Loucy (cell line): ENCODE measurements around the gene EIF3F.

Source experiments
- H2AFZ ChIP-seq: fragments of 200-600 bp; sonication (generic); 2 replicates; pipeline ENCODE4 v1.6.0; 2016; ENCODE audit warnings: antibody characterized with exemption, mild to moderate bottlenecking, low read length, moderate library complexity
- H3F3A ChIP-seq: fragments of 200-600 bp; 2 replicates; pipeline ENCODE4 v1.6.0; 2016; ENCODE audit warnings: antibody characterized with exemption, low read depth, mild to moderate bottlenecking
- H3K27me3 ChIP-seq: fragments of 200-600 bp; sonication (generic); 2 replicates; pipeline ENCODE4 v1.6.1; 2014; ENCODE audit warnings: low read length, mild to moderate bottlenecking; ENCODE audit not compliant: insufficient read depth, poor library complexity, severe bottlenecking
- H3K36me3 ChIP-seq: fragments of 200-600 bp; sonication (generic); 2 replicates; pipeline ENCODE4 v1.6.1; 2016; ENCODE audit warnings: low read length; ENCODE audit not compliant: insufficient read depth
- H3K4me1 ChIP-seq: fragments of 200-600 bp; sonication (generic); 2 replicates; pipeline ENCODE4 v1.5.1; 2014; ENCODE audit warnings: low read length, mild to moderate bottlenecking; ENCODE audit not compliant: insufficient read depth, poor library complexity, severe bottlenecking
- H3K4me2 ChIP-seq: fragments of 200-600 bp; sonication (generic); 2 replicates; pipeline ENCODE4 v1.6.0; 2014; ENCODE audit warnings: antibody characterized with exemption, low read length, low read depth, mild to moderate bottlenecking; ENCODE audit not compliant: poor library complexity, severe bottlenecking
- H3K4me3 ChIP-seq: fragments of 200-600 bp; sonication (generic); 2 replicates; pipeline ENCODE4 v1.5.1; 2014; ENCODE audit warnings: low read length, mild to moderate bottlenecking, mixed read lengths; ENCODE audit not compliant: poor library complexity, severe bottlenecking
- H3K79me2 ChIP-seq: fragments of 200-600 bp; sonication (generic); 2 replicates; pipeline ENCODE4 v1.6.1; 2014; ENCODE audit warnings: low read length; ENCODE audit not compliant: insufficient read depth
- H3K9ac ChIP-seq: fragments of 200-600 bp; sonication (generic); 2 replicates; pipeline ENCODE4 v1.6.0; 2014; ENCODE audit warnings: mild to moderate bottlenecking, low read depth, low read length, moderate library complexity; ENCODE audit not compliant: poor library complexity, severe bottlenecking
- H3K9me2 ChIP-seq: fragments of 200-600 bp; sonication (generic); replicated peaks from 2 replicates; pipeline ENCODE4 v1.6.1; 2016; ENCODE audit warnings: low read depth, low read length, mixed read lengths
- H3K9me3 ChIP-seq: fragments of 200-600 bp; sonication (generic); 2 replicates; pipeline ENCODE4 v1.6.1; 2014; ENCODE audit warnings: mild to moderate bottlenecking, antibody characterized with exemption, low read length, low read depth; ENCODE audit not compliant: insufficient read depth
- H4K20me1 ChIP-seq: fragments of 200-600 bp; sonication (generic); 2 replicates; pipeline ENCODE4 v1.6.0; 2014; ENCODE audit warnings: antibody characterized with exemption, low read length, mild to moderate bottlenecking; ENCODE audit not compliant: insufficient read depth, poor library complexity, severe bottlenecking
- CTCF ChIP-seq: fragments of 200-600 bp; sonication (generic); conservative IDR thresholded peaks from 2 replicates; pipeline ENCODE4 v1.5.1; 2014; ENCODE audit warnings: mild to moderate bottlenecking, antibody characterized with exemption, low read length
- EZH2phosphoT487 ChIP-seq: fragments of 200-600 bp; IDR thresholded peaks from 2 replicates; pipeline ENCODE4 v1.6.1; 2018; ENCODE audit warnings: antibody characterized with exemption, mild to moderate bottlenecking, moderate library complexity, borderline replicate concordance

Gene EIF3F

GRCh38 chr11:8036986-8037385, 49.8 kb downstream of the EIF3F start:
- no peak for TF ChIP-seq EZH2phosphoT487
- TF ChIP-seq CTCF: no peak

GRCh38 chr11:8038393-8038792, 51.3 kb downstream of the EIF3F start:
- H3K36me3 ChIP-seq: no peaks in the 10 kb centered on the region
- H3K4me2 ChIP-seq: no peak overlapping the region
- H3K9me3 ChIP-seq: no peaks in the 10 kb centered on the region
- H4K20me1 ChIP-seq: no peaks in the 10 kb centered on the region
- H2AFZ ChIP-seq: no peak overlapping the region
- TF ChIP-seq EZH2phosphoT487 (no peak), CTCF (no peak)
- H3K4me1 ChIP-seq: peaks cover 2% of the 10 kb centered on the region
- H3F3A ChIP-seq: no peaks in the 10 kb centered on the region
- H3K4me3 ChIP-seq: no peak overlapping the region
- no peak overlapping the region for H3K9ac ChIP-seq
- no peaks in the 10 kb centered on the region for H3K79me2 ChIP-seq
- H3K9me2 ChIP-seq: no peaks in the 10 kb centered on the region
- no peaks in the 10 kb centered on the region for H3K27me3 ChIP-seq

More at GRCh38 chr11:8036986-8037385, 49.8 kb downstream of the EIF3F start:
- Histone ChIP-seq H4K20me1 (no peaks in the 10 kb centered on the region), H3K9ac (no peak overlapping the region), H3K79me2 (no peaks in the 10 kb centered on the region), H3K9me3 (no peaks in the 10 kb centered on the region), H3K4me2 (no peak overlapping the region), H3K36me3 (no peaks in the 10 kb centered on the region), H3F3A (no peaks in the 10 kb centered on the region), H2AFZ (no peak overlapping the region), H3K4me3 (no peak overlapping the region), H3K27me3 (no peaks in the 10 kb centered on the region), H3K9me2 (no peaks in the 10 kb centered on the region), H3K4me1 (peaks cover 6% of the 10 kb centered on the region)

- H3K4me1 ChIP-seq: no peaks in the 10 kb centered on the region
- H2AFZ ChIP-seq: no peak overlapping the region
- H4K20me1 ChIP-seq: no peaks in the 10 kb centered on the region
- H3K36me3 ChIP-seq: no peaks in the 10 kb centered on the region
- no peak for TF ChIP-seq CTCF
- TF ChIP-seq EZH2phosphoT487: no peak
- H3K27me3 ChIP-seq: no peaks in the 10 kb centered on the region
- H3K9ac ChIP-seq: no peak overlapping the region
- H3K79me2 ChIP-seq: no peaks in the 10 kb centered on the region
- H3F3A ChIP-seq: no peaks in the 10 kb centered on the region
- no peak overlapping the region for H3K4me2 ChIP-seq
- no peaks in the 10 kb centered on the region for H3K9me3 ChIP-seq
- no peaks in the 10 kb centered on the region for H3K9me2 ChIP-seq
- H3K4me3 ChIP-seq: no peak overlapping the region
Measured at GRCh38 chr11:8038811-8039529, 51.8 kb downstream of the EIF3F start.
